ENCODE results near the gene FOXF1.

Gene FOXF1

DNA sequence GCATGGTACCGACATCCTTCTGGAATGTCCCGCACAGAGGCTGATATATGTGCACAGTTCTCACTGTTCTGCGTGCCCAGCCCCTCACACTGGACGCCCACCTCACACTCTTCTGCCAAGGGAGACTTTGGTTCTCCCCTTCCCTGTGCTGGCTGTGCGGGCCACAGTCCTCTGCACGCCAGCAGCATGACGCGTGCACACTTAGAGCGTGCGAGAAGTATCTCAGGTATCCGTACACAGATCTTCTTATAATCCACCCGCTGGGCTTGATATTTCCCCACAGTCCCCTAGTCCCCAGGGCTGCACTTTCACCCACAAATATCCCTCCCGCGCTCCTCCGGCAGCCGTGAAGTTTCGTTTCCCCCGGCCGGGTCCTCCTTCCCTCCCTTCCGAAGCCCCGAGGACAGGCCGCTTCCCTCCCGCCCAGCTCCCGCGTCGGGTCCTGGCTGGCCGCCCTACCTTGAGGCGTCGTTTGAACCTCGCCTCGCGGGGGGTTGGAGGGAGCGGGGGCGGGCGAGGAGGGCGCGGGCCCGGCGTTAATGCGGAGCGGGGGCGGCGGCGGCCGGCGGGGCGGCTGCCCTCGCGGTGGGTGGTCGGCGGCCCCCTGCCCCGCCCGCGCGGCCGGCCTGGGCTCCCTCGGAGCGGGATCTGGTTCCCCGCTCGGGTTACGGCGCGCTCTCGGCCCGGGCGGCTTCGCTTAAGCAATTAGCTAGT is 5.0 kb upstream of the FOXF1 start:
- DNase-seq, result no peak

- DNase-seq, result no peak
These were observed 4.1 kb upstream of the FOXF1 start for GRCh38 chr16:86505899-86506864.

DNA sequence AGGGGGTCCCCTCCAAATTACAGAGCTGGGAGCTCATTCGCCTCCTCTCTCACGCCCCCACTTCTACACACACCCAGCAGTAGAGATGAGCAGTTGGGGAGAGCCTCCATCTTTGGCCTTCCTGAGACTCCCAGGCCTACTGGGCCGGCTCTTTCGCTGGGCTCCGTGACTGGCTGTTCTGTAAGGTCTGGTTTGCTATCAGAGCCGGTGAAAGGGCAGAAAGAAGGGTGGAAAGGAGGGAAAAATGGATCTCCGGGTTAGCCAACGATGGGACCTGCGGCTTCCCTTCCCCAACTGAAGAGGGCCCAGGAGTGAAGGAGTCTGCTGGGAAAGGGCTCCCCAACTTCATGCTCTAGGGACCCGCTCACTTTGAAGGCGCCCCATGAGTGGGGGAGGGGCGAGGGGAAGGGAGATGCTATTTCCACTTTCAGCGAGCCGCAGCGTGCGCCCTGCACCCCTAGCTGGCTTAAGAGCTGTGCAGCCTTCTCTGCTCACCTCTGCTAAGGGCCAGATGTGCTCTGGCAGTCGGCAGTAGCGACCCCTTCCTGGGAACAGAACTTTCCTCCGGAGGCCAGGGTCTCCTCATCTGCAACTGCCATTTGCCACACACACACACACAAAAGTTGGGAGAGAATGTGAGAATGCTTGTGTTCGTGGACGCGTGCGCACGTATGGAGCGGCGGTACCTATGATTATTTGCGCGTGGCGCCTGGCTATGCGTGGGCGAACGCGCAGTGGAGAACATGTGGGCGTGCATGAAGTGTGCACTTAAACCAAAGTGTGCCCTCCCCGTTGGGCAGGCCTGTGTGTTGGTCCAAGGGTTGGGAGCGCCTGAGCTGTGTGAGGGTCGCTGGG is 2.9 kb upstream of the FOXF1 start:
- DNase-seq, result no peak

- DNase-seq, result no peak
These were observed 2.0 kb upstream of the FOXF1 start for GRCh38 chr16:86508028-86508946.

- peak in 1 of 2 experiments; percentile 61 for DNase-seq
These were observed 1.2 kb upstream of the FOXF1 start for GRCh38 chr16:86508947-86509758.

DNA sequence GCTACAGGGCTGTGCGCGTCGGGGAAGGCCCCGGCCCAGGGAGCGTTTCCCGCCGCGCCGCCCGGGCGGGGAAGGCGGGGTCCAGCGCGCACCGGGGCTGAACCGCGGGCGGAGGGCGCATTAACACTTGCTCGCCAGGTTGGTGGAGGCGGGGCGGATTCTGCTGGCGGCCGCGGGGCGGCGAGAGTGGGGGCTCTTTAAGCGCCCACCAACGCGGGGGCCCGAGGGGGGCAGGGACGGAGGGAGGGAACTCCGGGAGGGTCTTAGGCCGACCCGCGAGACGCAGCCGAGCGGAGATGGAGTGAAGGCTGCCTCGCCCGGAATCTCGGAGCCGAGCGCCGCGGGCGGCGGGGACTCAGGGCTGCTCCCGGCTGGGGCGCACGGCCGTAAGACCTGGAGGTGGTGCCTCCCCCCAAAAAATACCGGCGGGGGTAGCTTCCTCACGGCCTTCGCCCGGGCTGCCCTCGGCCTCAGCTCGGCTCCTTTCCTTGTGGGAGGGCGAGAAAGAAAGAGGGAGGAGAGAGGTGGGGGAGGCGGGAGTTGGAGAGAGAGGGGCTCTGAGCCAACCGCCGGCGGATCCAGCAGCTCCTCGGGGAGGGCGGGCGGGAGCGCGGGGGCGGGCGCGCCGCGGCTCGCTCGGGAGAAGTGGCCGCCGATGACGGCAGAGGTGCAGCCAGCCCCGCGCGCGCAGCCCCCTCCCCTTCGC is 415 bp upstream of the FOXF1 start:
- no peak for DNase-seq

DNA sequence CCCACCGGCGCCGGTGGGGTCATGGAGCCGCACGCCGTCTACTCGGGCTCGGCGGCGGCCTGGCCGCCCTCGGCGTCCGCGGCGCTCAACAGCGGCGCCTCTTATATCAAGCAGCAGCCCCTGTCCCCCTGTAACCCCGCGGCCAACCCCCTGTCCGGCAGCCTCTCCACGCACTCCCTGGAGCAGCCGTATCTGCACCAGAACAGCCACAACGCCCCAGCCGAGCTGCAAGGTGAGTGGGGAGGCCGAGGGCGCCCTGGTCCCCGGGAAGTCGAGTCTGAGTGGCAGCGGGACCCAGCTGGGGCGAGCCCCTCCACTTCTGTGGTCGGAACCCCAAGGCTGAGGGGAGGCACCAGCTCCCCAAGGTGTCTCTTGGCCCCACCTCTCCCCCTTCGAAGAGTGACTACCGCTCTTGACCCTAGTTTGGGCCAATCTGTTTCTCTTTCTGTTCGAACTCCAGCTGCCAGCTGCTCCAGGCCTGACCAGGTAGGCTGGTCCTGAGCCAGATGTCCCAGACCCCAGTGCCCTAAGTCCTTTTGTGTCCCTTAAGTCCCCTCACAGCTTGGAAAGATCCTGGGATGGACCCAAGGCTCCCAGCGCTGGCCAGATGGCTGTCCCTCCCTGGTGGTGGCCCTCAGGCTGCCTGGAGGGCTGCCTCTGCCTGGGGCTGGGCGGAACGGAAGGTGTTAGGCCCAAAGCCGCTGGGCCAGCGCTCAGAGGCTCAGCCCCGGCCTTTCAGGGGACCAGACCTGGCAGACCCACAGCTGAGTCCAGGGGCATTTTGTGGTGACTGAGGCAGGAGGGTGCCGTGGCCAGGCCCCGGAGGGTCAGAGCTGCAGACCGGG is 1.2 kb downstream of the FOXF1 start:
- DNase-seq, result no peak

DNA sequence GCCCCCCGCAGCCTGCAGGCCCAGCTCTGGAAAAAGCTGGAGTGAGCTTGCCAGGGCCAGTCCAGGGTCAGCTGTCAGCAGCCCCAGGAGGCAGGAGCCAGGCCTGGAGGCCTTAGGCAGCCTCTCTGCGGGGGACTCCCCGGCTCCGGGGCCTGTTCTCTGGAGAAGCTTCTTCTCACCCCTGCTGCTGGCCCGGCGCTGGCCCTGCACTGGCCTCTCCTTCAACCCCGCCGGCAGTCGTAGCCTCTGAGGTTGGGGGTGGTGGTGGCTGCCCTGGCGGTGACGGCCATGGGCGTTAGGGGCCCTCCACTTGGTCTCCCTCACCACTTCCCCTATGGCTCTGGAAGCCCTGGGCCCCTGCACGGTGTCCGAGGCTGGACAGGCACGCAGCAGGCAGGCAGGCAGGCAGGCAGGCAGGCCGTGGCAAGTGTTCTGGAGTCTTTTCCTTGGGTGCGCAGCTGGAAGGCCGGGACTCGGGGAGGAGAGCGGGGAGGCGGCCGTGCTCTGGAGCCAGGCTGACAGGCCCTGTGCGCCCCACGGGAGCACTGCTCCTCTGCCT is 2.1 kb downstream of the FOXF1 start:
- no peak for DNase-seq

- DNase-seq, result no peak
These were observed 2.6 kb downstream of the FOXF1 start for GRCh38 chr16:86512860-86513470.

- no peak for DNase-seq
These were observed 3.3 kb downstream of the FOXF1 start for GRCh38 chr16:86513471-86514277.

DNA sequence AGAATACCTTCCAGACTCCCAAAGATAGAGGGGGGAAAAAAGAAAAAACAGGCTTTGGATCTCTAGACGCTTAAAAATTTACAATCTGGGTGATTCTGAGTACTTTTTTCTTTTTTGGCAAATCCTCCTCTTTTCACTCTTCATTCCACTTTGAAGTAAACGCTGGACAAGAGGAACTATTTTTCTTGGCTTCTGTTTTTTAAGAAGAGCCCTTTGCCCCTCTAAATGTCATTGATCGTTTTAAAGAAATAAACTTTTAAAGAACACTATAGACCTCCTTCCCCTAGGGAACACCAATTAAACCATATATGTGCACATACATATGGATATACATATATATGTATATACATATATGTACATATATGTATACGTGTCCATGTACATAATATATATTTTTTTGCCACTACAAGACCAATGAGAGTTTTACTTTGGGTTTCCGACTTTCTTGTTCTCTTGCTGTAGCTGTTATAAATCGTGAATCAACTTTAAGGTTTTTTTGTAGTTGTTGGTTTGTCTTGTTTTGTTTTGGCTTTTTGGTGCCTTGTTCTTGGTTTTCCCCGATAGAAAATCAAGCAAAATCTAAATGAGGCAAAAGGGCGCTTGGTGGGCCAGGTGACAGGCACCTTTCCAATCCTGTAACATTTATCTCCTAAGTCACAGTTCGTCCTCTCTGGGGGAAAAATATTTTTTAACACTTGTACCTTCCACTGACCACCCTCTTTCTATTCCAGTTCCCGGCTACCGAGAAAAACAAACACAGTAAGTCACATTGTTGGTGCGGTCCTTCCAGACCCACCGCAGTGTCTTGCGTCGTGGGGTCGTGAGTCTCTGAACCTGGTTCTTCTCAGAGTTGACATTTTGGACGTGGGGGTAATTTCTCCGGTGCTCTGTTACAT is 4.4 kb downstream of the FOXF1 start:
- no peak for DNase-seq

DNA sequence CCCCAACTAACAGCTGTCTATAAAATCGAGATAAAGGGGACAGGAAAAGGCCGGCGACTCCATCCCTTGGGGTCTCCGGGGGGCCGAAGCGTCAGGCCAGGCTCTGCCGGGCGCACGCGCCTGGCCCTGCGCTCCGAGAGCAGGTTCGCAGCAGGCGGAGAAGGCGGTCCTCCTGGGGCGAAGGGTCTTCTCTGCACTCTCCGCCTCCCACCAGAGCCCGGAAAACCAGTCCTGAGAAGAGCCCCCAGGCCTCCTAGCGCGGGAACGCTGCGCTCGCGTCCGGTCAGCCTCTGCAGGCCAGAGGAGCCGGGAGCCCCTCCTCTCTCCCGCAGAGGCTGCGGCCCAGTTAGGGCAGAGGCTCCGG is 5.1 kb downstream of the FOXF1 start:
- no peak for DNase-seq

DNA sequence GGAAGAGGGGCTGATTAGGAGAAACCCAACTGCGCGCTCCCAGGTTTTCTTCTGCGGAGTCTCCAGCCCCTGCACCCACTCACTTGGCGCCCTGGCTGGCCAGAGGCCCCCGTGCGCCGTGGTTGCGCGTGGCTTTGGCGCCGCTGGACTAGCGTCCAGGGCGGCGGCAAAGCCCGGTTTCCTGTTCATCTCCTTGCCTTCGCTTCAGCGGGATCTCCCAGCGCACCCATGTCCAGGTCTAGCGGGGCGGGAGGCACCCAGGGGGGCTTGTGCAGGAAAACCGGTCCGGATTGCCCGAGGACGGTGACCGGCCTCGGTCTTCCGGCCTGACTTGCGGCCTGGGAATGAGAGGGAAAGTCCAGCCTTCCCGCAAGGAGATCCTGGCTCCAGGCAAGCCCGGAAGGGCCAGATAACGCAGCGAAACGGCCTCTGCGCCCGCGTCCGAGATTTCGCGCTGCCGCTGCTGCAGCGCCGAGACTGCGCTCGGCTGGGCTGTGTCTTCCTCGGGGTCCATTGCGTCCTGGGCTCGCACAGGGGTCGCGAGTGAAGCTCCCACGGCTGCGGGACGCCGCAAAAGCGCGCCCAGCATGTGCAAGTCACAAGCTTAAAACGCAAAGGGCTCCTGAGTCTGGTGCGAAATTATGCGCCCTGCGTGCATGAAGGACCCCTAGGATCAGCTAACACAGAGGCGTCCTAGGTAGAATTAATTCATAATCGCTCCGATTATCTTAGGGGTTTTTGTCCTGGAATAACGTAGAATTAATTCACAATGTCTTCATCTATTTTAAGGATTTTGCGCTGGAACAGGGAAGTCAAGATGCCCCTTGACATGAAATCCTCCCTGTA is 5.7 kb downstream of the FOXF1 start:
- no peak for DNase-seq

DNA sequence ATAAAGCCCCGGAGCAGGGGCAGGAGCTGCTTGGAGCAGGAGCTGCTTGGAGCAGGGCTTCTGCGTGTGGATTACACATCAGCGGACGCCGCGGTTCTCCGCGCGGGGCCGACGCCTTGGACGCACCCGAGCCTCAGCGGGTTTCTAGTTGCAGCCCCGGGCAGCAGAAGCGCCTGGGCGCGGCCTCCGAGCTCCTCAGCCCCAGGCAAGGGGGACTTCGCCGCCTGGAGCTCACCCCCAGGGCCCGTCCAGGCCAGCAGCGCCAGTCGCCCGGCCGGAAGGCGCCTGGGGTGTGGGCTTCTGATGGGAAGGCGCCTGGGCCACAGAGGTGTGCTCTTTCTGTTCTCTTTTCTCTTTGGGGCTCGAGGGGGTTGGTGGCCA is 6.3 kb downstream of the FOXF1 start:
- DNase-seq, result no peak

DNA sequence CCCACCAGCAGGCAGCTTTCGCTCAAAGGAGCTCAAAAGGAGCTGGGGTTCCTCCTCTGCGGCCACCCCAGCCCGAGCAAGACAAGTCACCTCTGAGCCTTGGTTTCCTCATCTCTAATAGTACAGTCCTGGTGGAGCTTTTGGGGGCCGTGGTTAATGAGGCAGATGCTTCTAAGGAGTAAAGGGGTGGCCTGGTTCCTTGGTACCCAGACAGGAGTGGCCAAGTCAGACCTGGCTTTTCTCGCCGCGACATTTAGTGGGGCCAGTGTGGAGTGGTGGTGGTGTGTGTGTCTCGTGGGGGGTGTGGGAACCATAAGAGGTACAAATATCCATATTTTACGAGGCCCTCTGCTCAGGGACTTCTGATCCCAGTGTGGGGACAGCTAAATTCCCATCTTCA is 6.7 kb downstream of the FOXF1 start:
- no peak for DNase-seq
